ENCODE results near the gene ENTREP3.
"Not testable (repeated sequence)": the region's sequence is repeated elsewhere in the genome, so short reads cannot be mapped to it uniquely, and the experiment has no call there.

Gene ENTREP3

GRCh38 chr1:155219592-155220031, 35.7 kb downstream of the ENTREP3 start:
- peaks cover 4% of the 10 kb centered on the region; the same call in 1 of the 2 replicates for H3K36me3 ChIP-seq
- DNase-seq = peak; percentile 30
- H3K27me3 ChIP-seq = no peaks in the 10 kb centered on the region
- H3K4me1 ChIP-seq = peaks cover 2% of the 10 kb centered on the region; the same call in 1 of the 2 replicates
- TF ChIP-seq CTCF (IDR thresholded peaks at IDR 0.05; ENCODE audit: low read depth, low read length) = no peak
- peak overlapping the region; percentile 45 for H3K4me3 ChIP-seq (ENCODE audit: low read depth, low read length)
- H3K9me3 ChIP-seq = no peaks in the 10 kb centered on the region

GRCh38 chr1:155218854-155219591, 36.3 kb downstream of the ENTREP3 start:
- no peaks in the 10 kb centered on the region for H3K27me3 ChIP-seq
- H3K4me1 ChIP-seq = peaks cover 2% of the 10 kb centered on the region; the same call in 1 of the 2 replicates
- peak overlapping the region; percentile 45 for H3K4me3 ChIP-seq (ENCODE audit: low read depth, low read length)
- no peaks in the 10 kb centered on the region for H3K9me3 ChIP-seq
- peak; percentile 61 for DNase-seq
- TF ChIP-seq CTCF (IDR thresholded peaks at IDR 0.05; ENCODE audit: low read depth, low read length) = no peak
- H3K36me3 ChIP-seq = peaks cover 1% of the 10 kb centered on the region; the same call in 1 of the 2 replicates

- H3K9me3 ChIP-seq; H3K4me3 ChIP-seq (ENCODE audit: low read depth, low read length); H3K27me3 ChIP-seq; H3K36me3 ChIP-seq; H3K4me1 ChIP-seq; DNase-seq: not testable (repeated sequence)
Observed at GRCh38 chr1:155214702-155215101, 40.6 kb downstream of the ENTREP3 start.

GRCh38 chr1:155212051-155212440, 43.2 kb downstream of the ENTREP3 start:
- H3K4me3 ChIP-seq (ENCODE audit: low read depth, low read length); H3K36me3 ChIP-seq; DNase-seq; H3K4me1 ChIP-seq; H3K9me3 ChIP-seq; H3K27me3 ChIP-seq: not testable (repeated sequence)

- H3K27me3 ChIP-seq; H3K36me3 ChIP-seq; H3K4me3 ChIP-seq (ENCODE audit: low read depth, low read length); H3K4me1 ChIP-seq; H3K9me3 ChIP-seq; DNase-seq: not testable (repeated sequence)
Observed at GRCh38 chr1:155211381-155212050, 43.8 kb downstream of the ENTREP3 start.

GRCh38 chr1:155210314-155211104, 44.8 kb downstream of the ENTREP3 start:
- no peak for TF ChIP-seq CTCF (IDR thresholded peaks at IDR 0.05; ENCODE audit: low read depth, low read length)
- peaks cover 7% of the 10 kb centered on the region for H3K4me1 ChIP-seq
- H3K27me3 ChIP-seq = no peaks in the 10 kb centered on the region
- no peaks in the 10 kb centered on the region for H3K9me3 ChIP-seq
- H3K36me3 ChIP-seq = peaks cover 7% of the 10 kb centered on the region; the same call in 1 of the 2 replicates
- H3K4me3 ChIP-seq (ENCODE audit: low read depth, low read length) = no peak overlapping the region
- DNase-seq = no peak

GRCh38 chr1:155209312-155209721, 46.0 kb downstream of the ENTREP3 start:
- DNase-seq = no peak
- peaks cover 7% of the 10 kb centered on the region; the same call in 1 of the 2 replicates for H3K36me3 ChIP-seq
- peaks cover 7% of the 10 kb centered on the region for H3K4me1 ChIP-seq
- H3K27me3 ChIP-seq = no peaks in the 10 kb centered on the region
- TF ChIP-seq CTCF (IDR thresholded peaks at IDR 0.05; ENCODE audit: low read depth, low read length) = no peak
- H3K9me3 ChIP-seq = no peaks in the 10 kb centered on the region
- peak overlapping the region; percentile 99 for H3K4me3 ChIP-seq (ENCODE audit: low read depth, low read length)
